SHP77 treated with DMSO at 0.1 percent for 48 hours (cell line): ENCODE data around the gene ABCA9.
"Not testable (repeated sequence)": the region's sequence is repeated elsewhere in the genome, so short reads cannot be mapped to it uniquely, and the experiment has no call there.

ENCODE experiments used
- DNase-seq: peaks from one replicate; lab custom pipeline; 2025; lab: John Stamatoyannopoulos, UW

Gene ABCA9

GRCh38 chr17:68954146-68954896, 106.4 kb downstream of the ABCA9 start:
- DNase-seq: no peak

- no peak for DNase-seq
Measured at GRCh38 chr17:68953340-68953997, 107.3 kb downstream of the ABCA9 start.

GRCh38 chr17:68950725-68951124, 110.0 kb downstream of the ABCA9 start:
- no peak for DNase-seq

- DNase-seq: not testable (repeated sequence)
Measured at GRCh38 chr17:68947868-68948267, 112.9 kb downstream of the ABCA9 start.

GRCh38 chr17:68944435-68945035, 116.2 kb downstream of the ABCA9 start:
- DNase-seq: no peak

- DNase-seq: not testable (repeated sequence)
Measured at GRCh38 chr17:68943812-68944182, 116.9 kb downstream of the ABCA9 start.

- DNase-seq: no peak
Measured at GRCh38 chr17:68943123-68943811, 117.5 kb downstream of the ABCA9 start.

- DNase-seq: no peak
Measured at GRCh38 chr17:68942389-68942788, 118.3 kb downstream of the ABCA9 start.

GRCh38 chr17:68941761-68942160, 119.0 kb downstream of the ABCA9 start:
- DNase-seq: no peak

GRCh38 chr17:68939195-68939594, 121.5 kb downstream of the ABCA9 start:
- no peak for DNase-seq

- no peak for DNase-seq
Measured at GRCh38 chr17:68937890-68938514, 122.7 kb downstream of the ABCA9 start.

GRCh38 chr17:68927516-68927915, 133.2 kb downstream of the ABCA9 start:
- no peak for DNase-seq

- DNase-seq: no peak
Measured at GRCh38 chr17:68924793-68925720, 135.7 kb downstream of the ABCA9 start.
